Mammary epithelial cell (primary cell): ENCODE measurements around the gene NHLRC1.

Experiments used
- CTCF ChIP-seq, 2 donors: IDR thresholded peaks in 1 of 2; conservative IDR thresholded peaks in 1 of 2; 2 replicates each; pipeline ENCODE4 v1.5.1; 2011 to 2012; ENCODE audit warnings: inconsistent platforms in 2 of 2, low read length in 2 of 2, mild to moderate bottlenecking in 2 of 2, control low read depth in 1 of 2, low read depth in 1 of 2; ENCODE audit not compliant: insufficient read depth in 1 of 2; ENCODE audit errors: extremely low read depth in 1 of 2
- EZH2 ChIP-seq: IDR thresholded peaks from 2 replicates; pipeline ENCODE4 v1.6.1; 2012; ENCODE audit warnings: low read length, inconsistent platforms, borderline replicate concordance

GRCh38 chr6:18165751-18166150 is 43.3 kb upstream of the NHLRC1 start:
- TF ChIP-seq CTCF (conservative IDR thresholded peaks at IDR 0.05 in 1 of 2, IDR thresholded peaks at IDR 0.05 in 1 of 2; ENCODE audit: extremely low read depth in 1 of 2, insufficient read depth in 1 of 2, low read depth in 1 of 2, low read length in 2 of 2), result no peak
- TF ChIP-seq EZH2, result no peak
